22Rv1 (cell line): ENCODE data around the gene RAB40B.

ENCODE experiments used
- H3K27ac ChIP-seq: fragments of 450-650 bp; 2 replicates; pipeline ENCODE4 v1.5.1; 2017
- ZFX ChIP-seq: fragments of 450-650 bp; IDR thresholded peaks from 2 replicates; pipeline ENCODE4 v1.6.1; 2017; ENCODE audit warnings: antibody characterized with exemption, borderline replicate concordance
- TF ChIP-seq, protein P1 (sequence below): fragments of 450-650 bp; IDR thresholded peaks from 2 replicates; pipeline ENCODE4 v1.5.1; 2017; ENCODE audit warnings: mild to moderate bottlenecking

The RAB40B gene

DNA sequence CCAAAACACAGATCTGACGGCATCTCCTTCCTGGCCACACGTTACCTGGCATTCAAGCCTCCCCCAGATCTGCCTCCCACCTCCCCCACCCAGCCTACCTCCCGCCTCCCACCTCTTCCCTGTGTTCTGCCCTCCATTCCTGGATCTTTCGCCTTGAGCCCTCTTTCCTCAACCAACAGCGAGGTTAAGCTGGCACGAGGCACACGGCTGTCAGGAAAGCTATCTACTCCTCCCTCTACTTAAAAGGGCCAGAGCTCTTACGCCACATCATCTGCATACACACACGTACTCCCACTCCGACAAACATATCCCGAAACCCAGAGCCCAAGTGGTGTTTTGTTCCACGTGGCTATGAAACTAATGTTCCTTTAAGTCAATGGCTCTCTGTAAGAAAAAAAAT lies 68.3 kb downstream of the RAB40B start:
- H3K27ac ChIP-seq = no peak overlapping the region
- TF ChIP-seq ZFX = no peak
- TF ChIP-seq, protein P1, sequence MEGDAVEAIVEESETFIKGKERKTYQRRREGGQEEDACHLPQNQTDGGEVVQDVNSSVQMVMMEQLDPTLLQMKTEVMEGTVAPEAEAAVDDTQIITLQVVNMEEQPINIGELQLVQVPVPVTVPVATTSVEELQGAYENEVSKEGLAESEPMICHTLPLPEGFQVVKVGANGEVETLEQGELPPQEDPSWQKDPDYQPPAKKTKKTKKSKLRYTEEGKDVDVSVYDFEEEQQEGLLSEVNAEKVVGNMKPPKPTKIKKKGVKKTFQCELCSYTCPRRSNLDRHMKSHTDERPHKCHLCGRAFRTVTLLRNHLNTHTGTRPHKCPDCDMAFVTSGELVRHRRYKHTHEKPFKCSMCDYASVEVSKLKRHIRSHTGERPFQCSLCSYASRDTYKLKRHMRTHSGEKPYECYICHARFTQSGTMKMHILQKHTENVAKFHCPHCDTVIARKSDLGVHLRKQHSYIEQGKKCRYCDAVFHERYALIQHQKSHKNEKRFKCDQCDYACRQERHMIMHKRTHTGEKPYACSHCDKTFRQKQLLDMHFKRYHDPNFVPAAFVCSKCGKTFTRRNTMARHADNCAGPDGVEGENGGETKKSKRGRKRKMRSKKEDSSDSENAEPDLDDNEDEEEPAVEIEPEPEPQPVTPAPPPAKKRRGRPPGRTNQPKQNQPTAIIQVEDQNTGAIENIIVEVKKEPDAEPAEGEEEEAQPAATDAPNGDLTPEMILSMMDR = no peak

DNA sequence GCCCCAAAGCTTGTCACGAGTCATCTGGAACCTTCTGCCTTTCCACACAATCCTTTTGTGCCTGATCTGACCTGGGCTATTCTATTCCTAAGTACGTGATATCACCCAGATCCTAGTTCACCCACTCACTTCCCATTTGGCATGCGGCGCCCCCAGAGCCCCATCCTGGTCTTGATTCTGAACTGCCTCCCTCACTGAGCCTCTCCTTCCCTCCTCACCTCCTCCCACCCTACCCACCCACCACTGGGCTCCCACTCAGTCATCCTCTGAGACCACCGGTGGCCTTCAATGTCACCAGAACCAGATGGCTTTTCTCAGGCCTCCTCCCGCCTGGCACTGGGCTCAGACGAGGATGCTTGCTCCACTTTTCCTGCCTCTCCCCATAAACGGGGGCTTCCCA lies 68.8 kb downstream of the RAB40B start:
- no peak overlapping the region for H3K27ac ChIP-seq
- TF ChIP-seq ZFX = no peak

DNA sequence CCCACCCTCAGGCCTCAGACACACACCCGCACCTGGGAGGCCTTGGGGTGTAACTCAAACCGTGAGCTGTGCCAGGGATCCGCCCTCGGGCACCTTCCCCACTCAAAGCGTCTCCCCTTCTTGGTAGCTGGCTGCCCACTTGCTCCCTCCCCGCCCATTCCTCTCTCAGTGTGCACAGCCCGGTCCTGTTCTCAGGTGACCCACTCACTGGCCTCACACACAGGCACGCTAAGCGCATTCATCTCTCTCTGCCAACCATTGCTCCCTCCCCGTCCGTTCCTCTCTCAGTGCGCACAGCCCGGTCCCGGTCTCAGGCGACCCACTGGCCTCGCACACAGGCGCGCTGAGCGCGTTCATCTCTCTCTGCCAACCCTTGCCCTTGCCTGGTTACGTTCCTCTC lies 71.1 kb downstream of the RAB40B start:
- H3K27ac ChIP-seq = no peak overlapping the region
- TF ChIP-seq, protein P1 = no peak
- TF ChIP-seq ZFX = no peak

DNA sequence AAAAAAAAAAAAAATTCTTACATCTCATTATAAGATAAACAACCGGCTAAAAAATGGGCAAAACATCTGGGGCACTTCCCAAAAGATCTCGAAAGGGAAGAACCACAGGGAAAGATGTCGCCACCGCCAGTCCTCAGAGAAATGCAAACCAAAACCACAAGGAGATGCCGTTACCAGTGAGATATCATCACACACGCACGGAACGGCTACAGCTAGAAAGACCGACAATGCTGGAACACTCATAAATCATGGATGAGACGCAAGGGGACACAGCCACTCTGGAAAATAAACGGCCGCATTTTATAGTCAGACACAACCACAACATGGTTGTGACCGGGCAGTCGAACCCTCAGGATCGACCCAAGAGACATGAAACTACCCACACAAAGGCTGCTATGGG lies 74.8 kb downstream of the RAB40B start:
- TF ChIP-seq ZFX = no peak
- TF ChIP-seq, protein P1 = no peak
- no peak overlapping the region for H3K27ac ChIP-seq

DNA sequence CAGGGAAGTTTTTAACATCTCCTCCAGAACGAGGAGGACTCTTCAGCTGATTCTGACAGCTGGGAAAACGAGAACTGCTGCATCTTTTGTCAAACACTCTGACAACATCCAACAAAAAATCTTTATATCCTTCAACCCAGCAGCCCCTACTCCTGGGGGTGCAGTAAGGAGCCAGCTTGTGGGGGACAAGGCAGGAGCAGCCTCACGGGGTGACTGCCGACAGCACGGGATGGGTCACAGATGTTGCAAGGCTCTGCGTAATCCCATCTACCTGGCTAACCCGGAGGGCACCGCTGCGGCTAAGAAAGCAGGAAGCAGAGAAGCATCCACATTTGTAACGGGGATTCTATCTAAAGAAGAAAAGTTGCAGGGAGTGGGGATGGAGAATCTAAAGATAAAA lies 78.9 kb downstream of the RAB40B start:
- no peak for TF ChIP-seq ZFX
- TF ChIP-seq, protein P1 = no peak
- no peak overlapping the region for H3K27ac ChIP-seq

DNA sequence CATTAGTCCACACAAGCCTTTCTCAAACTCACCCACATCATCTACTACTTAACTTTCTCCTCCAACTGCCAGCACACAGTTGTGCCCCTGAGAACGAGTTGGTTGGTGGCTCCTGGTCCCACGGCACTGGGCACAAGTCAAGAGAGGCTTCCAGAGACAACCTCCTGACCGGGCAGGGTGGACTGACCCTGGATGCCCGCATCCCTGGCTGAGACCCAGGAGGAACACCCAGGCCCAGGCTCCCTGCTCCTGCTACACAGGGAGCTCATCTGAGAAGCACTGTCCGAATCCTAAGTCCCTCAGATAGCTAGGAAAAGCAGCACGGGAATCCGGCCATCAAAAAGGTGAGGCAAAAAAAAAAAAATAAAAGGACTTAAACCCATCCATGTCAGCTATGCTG lies 79.3 kb downstream of the RAB40B start:
- no peak overlapping the region for H3K27ac ChIP-seq
- TF ChIP-seq, protein P1 = no peak
- TF ChIP-seq ZFX = no peak

DNA sequence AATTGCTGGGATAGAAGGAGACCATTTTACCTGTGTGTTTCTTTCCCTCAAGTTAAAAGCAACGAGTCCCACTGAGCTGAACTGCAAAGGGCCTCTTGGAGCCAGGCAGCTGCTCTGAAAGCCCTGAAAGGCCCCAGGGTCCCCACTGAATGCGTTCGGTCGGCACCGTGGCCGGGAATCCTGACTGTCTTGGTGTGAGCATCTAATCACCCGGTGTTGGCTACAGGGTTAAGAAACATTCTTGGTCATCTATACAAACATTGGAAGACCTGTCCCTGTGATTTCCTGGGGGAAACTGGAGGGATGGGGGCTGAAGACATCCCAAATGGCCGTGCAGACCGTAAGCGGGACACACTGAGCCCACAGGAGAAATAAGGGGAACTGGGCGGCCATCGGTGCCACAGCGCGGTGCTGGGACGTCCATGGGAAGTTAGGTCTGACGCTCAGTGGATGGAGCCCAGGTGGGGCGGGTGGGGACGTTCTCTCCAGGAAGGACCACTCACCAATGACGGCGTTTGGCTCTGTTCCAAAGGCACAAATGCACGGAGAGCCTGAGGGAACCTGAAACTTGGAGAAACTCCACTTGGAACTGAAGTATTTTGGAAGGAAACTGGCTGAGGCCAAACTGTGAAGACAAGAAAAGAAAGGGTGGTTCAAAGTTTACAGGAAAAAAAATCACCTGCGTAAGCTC lies 82.3 kb downstream of the RAB40B start:
- no peak for TF ChIP-seq ZFX
- TF ChIP-seq, protein P1 = no peak

More for the DNA sequence above, 82.3 kb downstream of the RAB40B start:
- H3K27ac ChIP-seq = no peak overlapping the region
